IMR-90 (cell line): ENCODE results near the gene PCDHA1. TPM values are rescaled to one million over a fixed set of nuclear protein-coding genes. Genes with fewer than 3 reads are reported as not detected.

Experiments
- ATAC-seq: fragments of 200-7000 bp; cut with Tn5 transposase; 2 replicates; pipeline ENCODE4 v1.9.1; 2020; ENCODE audit warnings: low read depth, mild to moderate bottlenecking, moderate library complexity
- BruUV-seq: library from RNA; stranded (reverse); fragments of 400-500 nt; replicated peaks from 2 replicates; lab custom pipeline; 2021; lab: Mats Ljungman, UMichigan
- CTCF ChIA-PET: fragments of 300-600 bp; formaldehyde crosslinking; extraction: SDS; loops from one replicate; lab custom pipeline; 2021; ENCODE audit warnings: antibody characterized with exemption; lab: Yijun Ruan, JAX
- POLR2A ChIA-PET: fragments of 300-600 bp; sonication (Branson Sonifier 250); formaldehyde crosslinking; loops from one replicate; lab custom pipeline; 2022; ENCODE audit warnings: antibody characterized with exemption; ENCODE audit not compliant: unreplicated experiment; lab: Charles Lee
- DNase-seq: peaks from one replicate; pipeline ENCODE4 v3.0.0; 2013
- H2AFZ ChIP-seq: replicated peaks from 2 replicates; pipeline ENCODE3; 2013; ENCODE audit warnings: low read length, mild to moderate bottlenecking; ENCODE audit not compliant: poor library complexity
- H2AK5ac ChIP-seq: 2 replicates; pipeline ENCODE4 v1.6.1; 2013; ENCODE audit warnings: low read depth, low read length, inconsistent platforms
- H2AK9ac ChIP-seq: replicated peaks from 2 replicates; pipeline ENCODE3; 2013; ENCODE audit warnings: mild to moderate bottlenecking, low read depth, low read length, moderate library complexity; ENCODE audit not compliant: poor library complexity
- H2BK120ac ChIP-seq: 2 replicates; pipeline ENCODE4 v1.6.1; 2013; ENCODE audit warnings: low read depth, low read length, inconsistent platforms
- H2BK15ac ChIP-seq: 3 replicates; pipeline ENCODE4 v1.6.1; 2013; ENCODE audit warnings: low read depth, low read length, inconsistent platforms
- H2BK20ac ChIP-seq: 2 replicates; pipeline ENCODE4 v1.6.1; 2013; ENCODE audit warnings: low read depth, mild to moderate bottlenecking, inconsistent platforms, low read length, moderate library complexity
- H2BK5ac ChIP-seq: 2 replicates; pipeline ENCODE4 v1.6.1; 2013; ENCODE audit warnings: mild to moderate bottlenecking, low read depth, low read length, inconsistent platforms; ENCODE audit not compliant: poor library complexity, severe bottlenecking
- H3K14ac ChIP-seq: replicated peaks from 2 replicates; pipeline ENCODE4 v1.6.1; 2013; ENCODE audit warnings: low read depth, low read length, inconsistent platforms
- H3K18ac ChIP-seq: 2 replicates; pipeline ENCODE4 v1.6.1; 2013; ENCODE audit warnings: low read depth, low read length, control low read depth
- H3K23ac ChIP-seq: 2 replicates; pipeline ENCODE4 v1.6.1; 2013; ENCODE audit warnings: low read depth, low read length, inconsistent platforms
- H3K27ac ChIP-seq: 2 replicates; pipeline ENCODE4 v1.5.1; 2013; ENCODE audit warnings: mild to moderate bottlenecking, control low read depth, low read length; ENCODE audit not compliant: insufficient read depth
- H3K27me3 ChIP-seq: 2 replicates; pipeline ENCODE4 v1.6.1; 2013; ENCODE audit warnings: low read length; ENCODE audit not compliant: control insufficient read depth, insufficient read depth
- H3K36me3 ChIP-seq: 2 replicates; pipeline ENCODE4 v1.6.1; 2013; ENCODE audit warnings: low read length, mixed read lengths; ENCODE audit not compliant: control insufficient read depth, insufficient read depth
- H3K4ac ChIP-seq: 2 replicates; pipeline ENCODE4 v1.6.1; 2013; ENCODE audit warnings: low read depth, low read length, inconsistent platforms
- H3K4me1 ChIP-seq: 2 replicates; pipeline ENCODE4 v1.6.1; 2013; ENCODE audit warnings: low read length, mixed read lengths; ENCODE audit not compliant: control insufficient read depth, insufficient read depth
- H3K4me2 ChIP-seq: 2 replicates; pipeline ENCODE4 v1.6.1; 2013; ENCODE audit warnings: low read depth, mild to moderate bottlenecking, control low read depth, low read length, moderate library complexity
- H3K4me3 ChIP-seq: 2 replicates; pipeline ENCODE4 v1.5.1; 2013; ENCODE audit warnings: low read depth, mild to moderate bottlenecking, control low read depth, low read length, moderate library complexity; ENCODE audit not compliant: insufficient read depth
- H3K56ac ChIP-seq: 2 replicates; pipeline ENCODE4 v1.6.1; 2013; ENCODE audit warnings: low read length, inconsistent platforms; ENCODE audit not compliant: insufficient read depth; ENCODE audit errors: extremely low read depth
- H3K79me1 ChIP-seq, 2 experiments: 2 replicates each; pipeline ENCODE4 v1.6.1; 2013; ENCODE audit warnings: low read length in 2 of 2, inconsistent platforms in 1 of 2, low read depth in 1 of 2
- H3K9ac ChIP-seq: 2 replicates; pipeline ENCODE4 v1.6.1; 2013; ENCODE audit warnings: low read depth, low read length, control low read depth
- H3K9me1 ChIP-seq: 2 replicates; pipeline ENCODE4 v1.6.1; 2013; ENCODE audit warnings: low read length, inconsistent platforms; ENCODE audit not compliant: insufficient read depth
- H3K9me3 ChIP-seq: 2 replicates; pipeline ENCODE4 v1.6.1; 2013; ENCODE audit warnings: low read length; ENCODE audit not compliant: control insufficient read depth, insufficient read depth
- H4K20me1 ChIP-seq: 2 replicates; pipeline ENCODE4 v1.6.1; 2013; ENCODE audit warnings: low read length, inconsistent platforms; ENCODE audit not compliant: insufficient read depth
- H4K5ac ChIP-seq: 2 replicates; pipeline ENCODE4 v1.6.1; 2013; ENCODE audit warnings: mild to moderate bottlenecking, low read depth, low read length, control low read depth
- H4K8ac ChIP-seq, 2 experiments: 2 replicates each; pipeline ENCODE4 v1.6.1; 2013; ENCODE audit warnings: low read depth in 2 of 2, low read length in 2 of 2, control low read depth in 1 of 2, inconsistent platforms in 1 of 2
- H4K91ac ChIP-seq: 2 replicates; pipeline ENCODE4 v1.6.1; 2013; ENCODE audit warnings: low read depth, low read length, inconsistent platforms; ENCODE audit not compliant: insufficient read depth
- BHLHE40 ChIP-seq: fragments of 150-350 bp; IDR thresholded peaks from 2 replicates; pipeline ENCODE4 v1.6.1; 2016; ENCODE audit warnings: mild to moderate bottlenecking, low read depth, low read length
- MAZ ChIP-seq: IDR thresholded peaks from 2 replicates; pipeline ENCODE4 v1.6.1; 2012; ENCODE audit warnings: low read depth, mild to moderate bottlenecking, low read length, improper control_type of control experiment, moderate library complexity, borderline replicate concordance
- MXI1 ChIP-seq: IDR thresholded peaks from 2 replicates; pipeline ENCODE4 v1.6.1; 2012; ENCODE audit warnings: low read depth, mild to moderate bottlenecking, low read length, moderate library complexity, borderline replicate concordance
- NFE2L2 ChIP-seq: fragments of 150-350 bp; IDR thresholded peaks from 2 replicates; pipeline ENCODE4 v1.6.1; 2016; ENCODE audit warnings: low read depth, mild to moderate bottlenecking, low read length
- RFX5 ChIP-seq: IDR thresholded peaks from 2 replicates; pipeline ENCODE4 v1.8.0; 2012; ENCODE audit warnings: low read depth, mild to moderate bottlenecking, low read length, moderate library complexity
- SMC3 ChIP-seq: fragments of 150-350 bp; IDR thresholded peaks from 2 replicates; pipeline ENCODE4 v1.6.1; 2016; ENCODE audit warnings: low read depth, mild to moderate bottlenecking, antibody characterized with exemption, low read length, moderate library complexity
- WGBS, 2 experiments: methylation state at CpG; one replicate each; pipeline versions ENCODE4 v1.1.5 to v1.1.7; 2013; ENCODE audit warnings: missing lambda C conversion rate in 2 of 2; ENCODE audit not compliant: insufficient read length in 1 of 2; ENCODE audit errors: extremely low coverage in 2 of 2; 5-methylcytosine and 5-hydroxymethylcytosine counted together
- dilution Hi-C: fragments of 300-500 bp; cut with HindIII; formaldehyde crosslinking; loops from one replicate; pipeline ENCODE4 v1.14.3; 2018; ENCODE audit warnings: low sequenced_read_pairs; ENCODE audit not compliant: unreplicated experiment
- in situ Hi-C: fragments of 300-500 bp; cut with MboI; formaldehyde crosslinking; loops from 3 replicates; pipeline ENCODE4 v1.14.3; 2019; ENCODE audit warnings: low sequenced_read_pairs, inconsistent platforms, mixed read lengths
- intact Hi-C: fragments of 100-400 bp; cut with micrococcal nuclease; formaldehyde crosslinking; loops from 2 replicates; pipeline ENCODE4 v1.10.0; 2022
- polyA plus RNA-seq, 3 experiments: library from polyadenylated mRNA; depleted of rRNA; stranded (reverse); fragments of >200 nt; gene quantifications; 2 replicates each; pipeline ENCODE4 v1.2.3, GENCODE V29; 2012; ENCODE audit warnings: low replicate concordance in 1 of 3
- total RNA-seq: library from RNA; depleted of rRNA; stranded (reverse); fragments of >200 nt; gene quantifications from 2 replicates; pipeline ENCODE4 v1.2.3, GENCODE V29; 2012
- TF ChIP-seq, protein P1 (sequence below): conservative IDR thresholded peaks from 2 replicates; pipeline ENCODE4 v1.5.1; 2012; ENCODE audit warnings: mild to moderate bottlenecking, low read depth, low read length, improper control_type of control experiment
- TF ChIP-seq, protein P2 (sequence below): fragments of 150-350 bp; IDR thresholded peaks from 2 replicates; pipeline ENCODE4 v1.6.1; 2017; ENCODE audit warnings: mild to moderate bottlenecking, antibody characterized with exemption, low read length, low read depth
- TF ChIP-seq, protein P3 (sequence below): fragments of 150-350 bp; IDR thresholded peaks from 2 replicates; pipeline ENCODE4 v1.6.1; 2016; ENCODE audit warnings: low read depth, mild to moderate bottlenecking, low read length, moderate library complexity, borderline replicate concordance

Gene PCDHA1
- total and polyA plus RNA-seq, 2 of the 4 experiments (the other 2 are of a cell fraction): under 0.01 to 0.05 TPM

GRCh38 chr5:140982083-140982716 lies 196.3 kb downstream of the PCDHA1 start:
- TF ChIP-seq BHLHE40: no peak
- TF ChIP-seq MAZ: no peak
- TF ChIP-seq, protein P1, sequence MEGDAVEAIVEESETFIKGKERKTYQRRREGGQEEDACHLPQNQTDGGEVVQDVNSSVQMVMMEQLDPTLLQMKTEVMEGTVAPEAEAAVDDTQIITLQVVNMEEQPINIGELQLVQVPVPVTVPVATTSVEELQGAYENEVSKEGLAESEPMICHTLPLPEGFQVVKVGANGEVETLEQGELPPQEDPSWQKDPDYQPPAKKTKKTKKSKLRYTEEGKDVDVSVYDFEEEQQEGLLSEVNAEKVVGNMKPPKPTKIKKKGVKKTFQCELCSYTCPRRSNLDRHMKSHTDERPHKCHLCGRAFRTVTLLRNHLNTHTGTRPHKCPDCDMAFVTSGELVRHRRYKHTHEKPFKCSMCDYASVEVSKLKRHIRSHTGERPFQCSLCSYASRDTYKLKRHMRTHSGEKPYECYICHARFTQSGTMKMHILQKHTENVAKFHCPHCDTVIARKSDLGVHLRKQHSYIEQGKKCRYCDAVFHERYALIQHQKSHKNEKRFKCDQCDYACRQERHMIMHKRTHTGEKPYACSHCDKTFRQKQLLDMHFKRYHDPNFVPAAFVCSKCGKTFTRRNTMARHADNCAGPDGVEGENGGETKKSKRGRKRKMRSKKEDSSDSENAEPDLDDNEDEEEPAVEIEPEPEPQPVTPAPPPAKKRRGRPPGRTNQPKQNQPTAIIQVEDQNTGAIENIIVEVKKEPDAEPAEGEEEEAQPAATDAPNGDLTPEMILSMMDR: no peak
- TF ChIP-seq SMC3: no peak
- TF ChIP-seq, protein P2, sequence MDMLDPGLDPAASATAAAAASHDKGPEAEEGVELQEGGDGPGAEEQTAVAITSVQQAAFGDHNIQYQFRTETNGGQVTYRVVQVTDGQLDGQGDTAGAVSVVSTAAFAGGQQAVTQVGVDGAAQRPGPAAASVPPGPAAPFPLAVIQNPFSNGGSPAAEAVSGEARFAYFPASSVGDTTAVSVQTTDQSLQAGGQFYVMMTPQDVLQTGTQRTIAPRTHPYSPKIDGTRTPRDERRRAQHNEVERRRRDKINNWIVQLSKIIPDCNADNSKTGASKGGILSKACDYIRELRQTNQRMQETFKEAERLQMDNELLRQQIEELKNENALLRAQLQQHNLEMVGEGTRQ: no peak
- no peak for TF ChIP-seq NFE2L2
- TF ChIP-seq RFX5: no peak
- TF ChIP-seq, protein P3, sequence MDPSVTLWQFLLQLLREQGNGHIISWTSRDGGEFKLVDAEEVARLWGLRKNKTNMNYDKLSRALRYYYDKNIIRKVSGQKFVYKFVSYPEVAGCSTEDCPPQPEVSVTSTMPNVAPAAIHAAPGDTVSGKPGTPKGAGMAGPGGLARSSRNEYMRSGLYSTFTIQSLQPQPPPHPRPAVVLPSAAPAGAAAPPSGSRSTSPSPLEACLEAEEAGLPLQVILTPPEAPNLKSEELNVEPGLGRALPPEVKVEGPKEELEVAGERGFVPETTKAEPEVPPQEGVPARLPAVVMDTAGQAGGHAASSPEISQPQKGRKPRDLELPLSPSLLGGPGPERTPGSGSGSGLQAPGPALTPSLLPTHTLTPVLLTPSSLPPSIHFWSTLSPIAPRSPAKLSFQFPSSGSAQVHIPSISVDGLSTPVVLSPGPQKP: no peak
- no peak for TF ChIP-seq MXI1
- Histone ChIP-seq H4K8ac (no peak overlapping the region), H3K56ac (no peak overlapping the region), H3K4me3 (no peak overlapping the region), H3K36me3 (no peaks in the 10 kb centered on the region), H2AFZ (no peak overlapping the region), H3K27ac (no peak overlapping the region), H3K79me1 (no peaks in the 10 kb centered on the region), H2BK5ac (no peak overlapping the region), H3K9ac (no peak overlapping the region), H2AK5ac (no peak overlapping the region), H4K20me1 (no peaks in the 10 kb centered on the region), H4K91ac (no peak overlapping the region), H3K9me1 (no peaks in the 10 kb centered on the region), H3K9me3 (peaks cover 13% of the 10 kb centered on the region), H2AK9ac (no peak overlapping the region), H4K5ac (no peak overlapping the region), H3K27me3 (no peaks in the 10 kb centered on the region), H3K23ac (no peak overlapping the region), H2BK20ac (no peak overlapping the region), H3K18ac (no peak overlapping the region), H3K4me2 (no peak overlapping the region), H3K4me1 (no peaks in the 10 kb centered on the region), H2BK15ac (no peak overlapping the region), H2BK120ac (no peak overlapping the region), H3K4ac (no peak overlapping the region), H3K14ac (no peak overlapping the region)
- WGBS, 2 experiments: 61% methylated on average over 2 of the region's 5 CpGs; no CpG with 5 or more reads in 1 of the 2 experiments
- POLR2A ChIA-PET: no interaction called here
- BruUV-seq: no TSS peak
- DNase-seq: no peak
- dilution Hi-C loops (no loop called here), intact Hi-C loops (no loop called here), in situ Hi-C loops (no loop called here)
- CTCF ChIA-PET: no interaction called here
- no peak for ATAC-seq
